DOHH2 (cell line): ENCODE results near the gene FLAD1.

Experiments
- CTCF ChIP-seq: fragments of 200-600 bp; sonication (generic); IDR thresholded peaks from one replicate; pipeline ENCODE4 v1.5.1; 2014; ENCODE audit warnings: antibody characterized with exemption, mild to moderate bottlenecking, low read depth, low read length; ENCODE audit not compliant: poor library complexity, severe bottlenecking
- EZH2phosphoT487 ChIP-seq: fragments of 200-600 bp; sonication (generic); IDR thresholded peaks from 2 replicates; pipeline ENCODE4 v1.6.1; 2017; ENCODE audit warnings: borderline replicate concordance, mild to moderate bottlenecking, antibody characterized with exemption, low read length, moderate library complexity, mixed read lengths

- TF ChIP-seq CTCF (no peak), EZH2phosphoT487 (no peak)
Measured at GRCh38 chr1:155009221-155009711, 26.1 kb downstream of the FLAD1 start.
